B cell (primary cell): Measurements from ENCODE around the gene TMSB4X.

Experiments
- CTCF ChIP-seq: fragments of 200-600 bp; IDR thresholded peaks from one replicate; pipeline ENCODE4 v1.8.0; 2022; ENCODE audit warnings: antibody characterized with exemption, mild to moderate bottlenecking
- EZH2 ChIP-seq: IDR thresholded peaks from 2 replicates; pipeline ENCODE4 v1.6.1; 2012; ENCODE audit warnings: borderline replicate concordance, low read depth, mild to moderate bottlenecking, moderate library complexity, low read length; ENCODE audit not compliant: insufficient read depth, poor library complexity, severe bottlenecking

- no peak for TF ChIP-seq CTCF
- TF ChIP-seq EZH2 = no peak
These were observed 34.9 kb downstream of the TMSB4X start for GRCh38 chrX:13009844-13010243.
